ENCODE measurements around the gene DOLK. TPM values are rescaled to one million over a fixed set of nuclear protein-coding genes. Genes with fewer than 3 reads are reported as not detected.

The DOLK gene
- polyA plus RNA-seq, 1 donor from 2014 or later, result 11.3 TPM

DNA sequence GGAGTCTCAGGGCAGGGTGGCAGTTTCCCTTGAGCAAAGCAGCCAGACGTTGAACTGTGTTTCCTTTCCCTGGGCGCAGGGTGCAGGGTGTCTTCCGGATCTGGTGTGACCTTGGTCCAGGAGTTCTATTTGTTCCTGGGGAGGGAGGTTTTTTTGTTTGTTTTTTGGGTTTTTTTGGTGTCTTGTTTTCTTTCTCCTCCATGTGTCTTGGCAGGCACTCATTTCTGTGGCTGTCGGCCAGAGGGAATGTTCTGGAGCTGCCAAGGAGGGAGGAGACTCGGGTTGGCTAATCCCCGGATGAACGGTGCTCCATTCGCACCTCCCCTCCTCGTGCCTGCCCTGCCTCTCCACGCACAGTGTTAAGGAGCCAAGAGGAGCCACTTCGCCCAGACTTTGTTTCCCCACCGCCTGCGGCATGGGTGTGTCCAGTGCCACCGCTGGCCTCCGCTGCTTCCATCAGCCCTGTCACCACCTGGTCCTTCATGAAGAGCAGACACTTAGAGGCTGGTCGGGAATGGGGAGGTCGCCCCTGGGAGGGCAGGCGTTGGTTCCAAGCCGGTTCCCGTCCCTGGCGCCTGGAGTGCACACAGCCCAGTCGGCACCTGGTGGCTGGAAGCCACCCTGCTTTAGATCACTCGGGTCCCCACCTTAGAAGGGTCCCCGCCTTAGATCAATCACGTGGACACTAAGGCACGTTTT, 30.1 kb downstream of the DOLK start:
- H3F3A ChIP-seq (ENCODE audit: insufficient read depth, low read length, poor library complexity, severe bottlenecking), result no peaks in the 10 kb centered on the region
- H4K20me1 ChIP-seq (ENCODE audit: insufficient read depth), result no peaks in the 10 kb centered on the region
- H3K9me2 ChIP-seq (ENCODE audit: insufficient read depth, low read length), result no peaks in the 10 kb centered on the region
- H2AFZ ChIP-seq (ENCODE audit: low read depth, low read length), result no peak overlapping the region
- no peaks in the 10 kb centered on the region for H3K79me2 ChIP-seq (replicated peaks; ENCODE audit: insufficient read depth, low read length)
- no peak overlapping the region for H3K4me2 ChIP-seq (ENCODE audit: low read length)
- no peaks in the 10 kb centered on the region for H3K9me3 ChIP-seq (ENCODE audit: low read length)
- H3K27ac ChIP-seq (ENCODE audit: low read length), result no peak overlapping the region
- H3K36me3 ChIP-seq (ENCODE audit: insufficient read depth, low read length), result no peaks in the 10 kb centered on the region
- H3K27me3 ChIP-seq (ENCODE audit: insufficient read depth, low read depth, low read length), result no peaks in the 10 kb centered on the region
- no peak overlapping the region for H3K9ac ChIP-seq (ENCODE audit: low read length)
- TF ChIP-seq TAF1 (IDR thresholded peaks at IDR 0.05; ENCODE audit: low read depth) (no peak), POLR2AphosphoS5 (IDR thresholded peaks at IDR 0.05) (no peak), MXI1 (conservative IDR thresholded peaks at IDR 0.05; ENCODE audit: poor library complexity, severe bottlenecking) (no peak)
- TF ChIP-seq, protein P1, sequence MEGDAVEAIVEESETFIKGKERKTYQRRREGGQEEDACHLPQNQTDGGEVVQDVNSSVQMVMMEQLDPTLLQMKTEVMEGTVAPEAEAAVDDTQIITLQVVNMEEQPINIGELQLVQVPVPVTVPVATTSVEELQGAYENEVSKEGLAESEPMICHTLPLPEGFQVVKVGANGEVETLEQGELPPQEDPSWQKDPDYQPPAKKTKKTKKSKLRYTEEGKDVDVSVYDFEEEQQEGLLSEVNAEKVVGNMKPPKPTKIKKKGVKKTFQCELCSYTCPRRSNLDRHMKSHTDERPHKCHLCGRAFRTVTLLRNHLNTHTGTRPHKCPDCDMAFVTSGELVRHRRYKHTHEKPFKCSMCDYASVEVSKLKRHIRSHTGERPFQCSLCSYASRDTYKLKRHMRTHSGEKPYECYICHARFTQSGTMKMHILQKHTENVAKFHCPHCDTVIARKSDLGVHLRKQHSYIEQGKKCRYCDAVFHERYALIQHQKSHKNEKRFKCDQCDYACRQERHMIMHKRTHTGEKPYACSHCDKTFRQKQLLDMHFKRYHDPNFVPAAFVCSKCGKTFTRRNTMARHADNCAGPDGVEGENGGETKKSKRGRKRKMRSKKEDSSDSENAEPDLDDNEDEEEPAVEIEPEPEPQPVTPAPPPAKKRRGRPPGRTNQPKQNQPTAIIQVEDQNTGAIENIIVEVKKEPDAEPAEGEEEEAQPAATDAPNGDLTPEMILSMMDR (IDR thresholded peaks at IDR 0.05; ENCODE audit: poor library complexity, severe bottlenecking), result no peak
- no peak overlapping the region for H3K4me3 ChIP-seq (ENCODE audit: low read length)

DNA sequence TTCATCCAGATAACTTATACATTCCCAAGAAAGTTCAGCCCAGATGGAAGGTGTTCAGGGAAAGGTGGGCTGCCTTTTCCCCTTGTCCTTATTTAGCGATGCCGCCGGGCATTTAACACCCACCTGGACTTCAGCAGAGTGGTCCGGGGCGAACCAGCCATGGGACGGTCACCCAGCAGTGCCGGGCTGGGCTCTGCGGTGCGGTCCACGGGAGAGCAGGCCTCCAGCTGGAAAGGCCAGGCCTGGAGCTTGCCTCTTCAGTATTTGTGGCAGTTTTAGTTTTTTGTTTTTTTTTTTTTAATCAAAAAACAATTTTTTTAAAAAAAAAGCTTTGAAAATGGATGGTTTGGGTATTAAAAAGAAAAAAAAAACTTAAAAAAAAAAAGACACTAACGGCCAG, 30.7 kb downstream of the DOLK start:
- no peak overlapping the region for H3K9ac ChIP-seq (ENCODE audit: low read length)
- H3K27ac ChIP-seq (ENCODE audit: low read length), result no peak overlapping the region

DNA sequence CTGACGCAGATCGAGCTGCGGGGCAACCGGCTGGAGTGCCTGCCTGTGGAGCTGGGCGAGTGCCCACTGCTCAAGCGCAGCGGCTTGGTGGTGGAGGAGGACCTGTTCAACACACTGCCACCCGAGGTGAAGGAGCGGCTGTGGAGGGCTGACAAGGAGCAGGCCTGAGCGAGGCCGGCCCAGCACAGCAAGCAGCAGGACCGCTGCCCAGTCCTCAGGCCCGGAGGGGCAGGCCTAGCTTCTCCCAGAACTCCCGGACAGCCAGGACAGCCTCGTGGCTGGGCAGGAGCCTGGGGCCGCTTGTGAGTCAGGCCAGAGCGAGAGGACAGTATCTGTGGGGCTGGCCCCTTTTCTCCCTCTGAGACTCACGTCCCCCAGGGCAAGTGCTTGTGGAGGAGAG, 31.2 kb downstream of the DOLK start:
- Histone ChIP-seq H3K27me3 (ENCODE audit: insufficient read depth, low read depth, low read length) (no peaks in the 10 kb centered on the region), H4K20me1 (ENCODE audit: insufficient read depth) (no peaks in the 10 kb centered on the region), H3K36me3 (ENCODE audit: insufficient read depth, low read length) (no peaks in the 10 kb centered on the region), H3F3A (ENCODE audit: insufficient read depth, low read length, poor library complexity, severe bottlenecking) (no peaks in the 10 kb centered on the region), H3K4me3 (ENCODE audit: low read length) (no peak overlapping the region), H3K9me2 (ENCODE audit: insufficient read depth, low read length) (no peaks in the 10 kb centered on the region), H3K9me3 (ENCODE audit: low read length) (no peaks in the 10 kb centered on the region), H3K4me2 (ENCODE audit: low read length) (no peak overlapping the region), H2AFZ (ENCODE audit: low read depth, low read length) (no peak overlapping the region), H3K79me2 (replicated peaks; ENCODE audit: insufficient read depth, low read length) (peaks cover 4% of the 10 kb centered on the region), H3K9ac (ENCODE audit: low read length) (no peak overlapping the region), H3K27ac (ENCODE audit: low read length) (no peak overlapping the region)
- no peak for TF ChIP-seq EP300 (conservative IDR thresholded peaks at IDR 0.05; ENCODE audit: poor library complexity, severe bottlenecking)
- TF ChIP-seq, protein P2, sequence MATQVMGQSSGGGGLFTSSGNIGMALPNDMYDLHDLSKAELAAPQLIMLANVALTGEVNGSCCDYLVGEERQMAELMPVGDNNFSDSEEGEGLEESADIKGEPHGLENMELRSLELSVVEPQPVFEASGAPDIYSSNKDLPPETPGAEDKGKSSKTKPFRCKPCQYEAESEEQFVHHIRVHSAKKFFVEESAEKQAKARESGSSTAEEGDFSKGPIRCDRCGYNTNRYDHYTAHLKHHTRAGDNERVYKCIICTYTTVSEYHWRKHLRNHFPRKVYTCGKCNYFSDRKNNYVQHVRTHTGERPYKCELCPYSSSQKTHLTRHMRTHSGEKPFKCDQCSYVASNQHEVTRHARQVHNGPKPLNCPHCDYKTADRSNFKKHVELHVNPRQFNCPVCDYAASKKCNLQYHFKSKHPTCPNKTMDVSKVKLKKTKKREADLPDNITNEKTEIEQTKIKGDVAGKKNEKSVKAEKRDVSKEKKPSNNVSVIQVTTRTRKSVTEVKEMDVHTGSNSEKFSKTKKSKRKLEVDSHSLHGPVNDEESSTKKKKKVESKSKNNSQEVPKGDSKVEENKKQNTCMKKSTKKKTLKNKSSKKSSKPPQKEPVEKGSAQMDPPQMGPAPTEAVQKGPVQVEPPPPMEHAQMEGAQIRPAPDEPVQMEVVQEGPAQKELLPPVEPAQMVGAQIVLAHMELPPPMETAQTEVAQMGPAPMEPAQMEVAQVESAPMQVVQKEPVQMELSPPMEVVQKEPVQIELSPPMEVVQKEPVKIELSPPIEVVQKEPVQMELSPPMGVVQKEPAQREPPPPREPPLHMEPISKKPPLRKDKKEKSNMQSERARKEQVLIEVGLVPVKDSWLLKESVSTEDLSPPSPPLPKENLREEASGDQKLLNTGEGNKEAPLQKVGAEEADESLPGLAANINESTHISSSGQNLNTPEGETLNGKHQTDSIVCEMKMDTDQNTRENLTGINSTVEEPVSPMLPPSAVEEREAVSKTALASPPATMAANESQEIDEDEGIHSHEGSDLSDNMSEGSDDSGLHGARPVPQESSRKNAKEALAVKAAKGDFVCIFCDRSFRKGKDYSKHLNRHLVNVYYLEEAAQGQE (IDR thresholded peaks at IDR 0.05; ENCODE audit: borderline replicate concordance), result no peak

More for the DNA sequence above, 30.7 kb downstream of the DOLK start:
- H3K9me3 ChIP-seq (ENCODE audit: low read length), result no peaks in the 10 kb centered on the region
- no peaks in the 10 kb centered on the region for H3K27me3 ChIP-seq (ENCODE audit: insufficient read depth, low read depth, low read length)
- no peaks in the 10 kb centered on the region for H3K9me2 ChIP-seq (ENCODE audit: insufficient read depth, low read length)
- no peaks in the 10 kb centered on the region for H3F3A ChIP-seq (ENCODE audit: insufficient read depth, low read length, poor library complexity, severe bottlenecking)
- H3K4me2 ChIP-seq (ENCODE audit: low read length), result no peak overlapping the region
- TF ChIP-seq EZH2 (IDR thresholded peaks at IDR 0.05; ENCODE audit: borderline replicate concordance, insufficient read depth, low read length, poor library complexity, severe bottlenecking) (no peak), EP300 (conservative IDR thresholded peaks at IDR 0.05; ENCODE audit: poor library complexity, severe bottlenecking) (no peak), SMC3 (conservative IDR thresholded peaks at IDR 0.05; ENCODE audit: poor library complexity) (no peak), MXI1 (conservative IDR thresholded peaks at IDR 0.05; ENCODE audit: poor library complexity, severe bottlenecking) (no peak)
- no peak overlapping the region for H3K4me3 ChIP-seq (ENCODE audit: low read length)
- no peaks in the 10 kb centered on the region for H4K20me1 ChIP-seq (ENCODE audit: insufficient read depth)
- H2AFZ ChIP-seq (ENCODE audit: low read depth, low read length), result no peak overlapping the region
- peaks cover 4% of the 10 kb centered on the region for H3K79me2 ChIP-seq (replicated peaks; ENCODE audit: insufficient read depth, low read length)
- H3K36me3 ChIP-seq (ENCODE audit: insufficient read depth, low read length), result no peaks in the 10 kb centered on the region
